ACC112 (cell line): ENCODE data around the gene RSBN1L.
A peak's percentile ranks its signal among the peaks of the same experiment; 100 is the strongest.

Experiments
- H2AFZ ChIP-seq: fragments of 200-600 bp; sonication (generic); one replicate; pipeline ENCODE4 v1.6.0; 2017; ENCODE audit warnings: antibody characterized with exemption, low read length; ENCODE audit not compliant: unreplicated experiment
- H3K27ac ChIP-seq: fragments of 200-600 bp; sonication (generic); 2 replicates; pipeline ENCODE4 v1.5.1; 2014; ENCODE audit warnings: low read depth, mild to moderate bottlenecking, antibody characterized with exemption, low read length, moderate library complexity
- H3K27me3 ChIP-seq: fragments of 200-600 bp; sonication (generic); 2 replicates; pipeline ENCODE4 v1.6.1; 2014; ENCODE audit warnings: mild to moderate bottlenecking, antibody characterized with exemption, low read length, moderate library complexity, mixed read lengths; ENCODE audit not compliant: insufficient read depth
- H3K36me3 ChIP-seq: fragments of 200-600 bp; sonication (generic); 2 replicates; pipeline ENCODE4 v1.6.1; 2016; ENCODE audit warnings: mild to moderate bottlenecking, antibody characterized with exemption, low read length, moderate library complexity, mixed read lengths; ENCODE audit not compliant: insufficient read depth
- H3K4me1 ChIP-seq: fragments of 200-600 bp; sonication (generic); one replicate; pipeline ENCODE4 v1.6.1; 2016; ENCODE audit warnings: low read length, mixed read lengths; ENCODE audit not compliant: insufficient read depth, unreplicated experiment, control insufficient read depth
- H3K4me3 ChIP-seq: fragments of 200-600 bp; sonication (generic); 2 replicates; pipeline ENCODE4 v1.5.1; 2014; ENCODE audit warnings: mild to moderate bottlenecking, low read depth, low read length
- H3K79me2 ChIP-seq: fragments of 200-600 bp; sonication (generic); one replicate; pipeline ENCODE4 v1.6.0; 2016; ENCODE audit warnings: low read length; ENCODE audit not compliant: control insufficient read depth, unreplicated experiment, insufficient read depth

Gene RSBN1L

GRCh38 chr7:77786741-77787140 lies 90.5 kb downstream of the RSBN1L start:
- Histone ChIP-seq H2AFZ (no peak overlapping the region), H3K4me3 (no peak overlapping the region), H3K27ac (no peak overlapping the region), H3K4me1 (no peaks in the 10 kb centered on the region), H3K79me2 (no peaks in the 10 kb centered on the region), H3K27me3 (no peaks in the 10 kb centered on the region), H3K36me3 (no peaks in the 10 kb centered on the region; the same call in 1 of the 2 replicates)

GRCh38 chr7:77788327-77788902 lies 92.2 kb downstream of the RSBN1L start:
- H3K27ac ChIP-seq, result no peak overlapping the region
- H3K36me3 ChIP-seq, result no peaks in the 10 kb centered on the region
- no peak overlapping the region for H2AFZ ChIP-seq

DNA sequence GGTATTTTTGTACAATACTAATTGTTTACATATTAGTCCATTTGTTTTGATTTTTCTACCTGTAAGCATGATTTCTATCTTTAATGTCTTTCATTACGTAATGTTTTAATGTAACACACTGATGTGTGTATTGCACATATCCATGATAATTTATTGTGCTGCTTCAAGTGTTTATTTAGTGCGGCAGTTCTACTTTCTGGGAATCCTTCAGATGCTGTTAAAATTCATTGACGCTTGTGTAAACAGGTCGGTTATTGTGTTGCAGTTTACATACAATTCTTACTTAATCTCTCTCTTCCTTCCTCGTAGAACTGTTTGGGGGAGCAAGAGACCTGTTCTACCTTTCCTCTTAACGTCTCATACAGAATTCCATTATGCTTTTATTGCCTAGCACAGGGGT lies 95.1 kb downstream of the RSBN1L start:
- H3K36me3 ChIP-seq, result peaks cover 7% of the 10 kb centered on the region; the same call in 1 of the 2 replicates
- H3K4me1 ChIP-seq, result peaks cover 3% of the 10 kb centered on the region
- H3K4me3 ChIP-seq, result no peak overlapping the region
- H3K27me3 ChIP-seq, result no peaks in the 10 kb centered on the region
- no peak overlapping the region for H2AFZ ChIP-seq
- H3K79me2 ChIP-seq, result peaks cover 25% of the 10 kb centered on the region
- no peak overlapping the region for H3K27ac ChIP-seq

More at GRCh38 chr7:77788327-77788902, 92.2 kb downstream of the RSBN1L start:
- H3K27me3 ChIP-seq, result no peaks in the 10 kb centered on the region
- no peak overlapping the region for H3K4me3 ChIP-seq
- H3K4me1 ChIP-seq, result no peaks in the 10 kb centered on the region
- H3K79me2 ChIP-seq, result no peaks in the 10 kb centered on the region

- Histone ChIP-seq H2AFZ (no peak overlapping the region), H3K4me1 (peaks cover 9% of the 10 kb centered on the region), H3K4me3 (no peak overlapping the region), H3K79me2 (peaks cover 31% of the 10 kb centered on the region), H3K27ac (no peak overlapping the region), H3K27me3 (no peaks in the 10 kb centered on the region), H3K36me3 (peaks cover 7% of the 10 kb centered on the region; the same call in 1 of the 2 replicates)
These were observed 95.7 kb downstream of the RSBN1L start for GRCh38 chr7:77791956-77792355.

DNA sequence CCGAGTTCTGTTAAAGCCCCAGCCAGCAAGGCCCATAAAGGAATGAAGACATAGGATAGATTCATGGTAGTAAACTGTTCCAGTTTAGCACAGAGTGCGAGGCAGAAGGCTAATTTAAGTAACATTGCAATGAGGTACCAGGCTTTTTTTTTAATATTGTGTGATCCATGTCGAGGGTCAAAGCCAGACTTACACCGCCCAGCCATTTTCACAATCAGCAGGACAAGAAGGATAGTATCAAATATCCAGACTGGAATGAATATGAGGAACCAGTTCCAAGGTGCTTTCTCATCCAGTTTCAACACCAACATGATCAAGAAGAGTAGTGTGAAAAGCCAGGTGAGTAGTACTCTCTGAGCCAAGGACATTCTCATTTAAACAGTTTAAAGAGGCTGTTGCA lies 97.7 kb downstream of the RSBN1L start:
- Histone ChIP-seq H2AFZ (no peak overlapping the region), H3K27me3 (no peaks in the 10 kb centered on the region), H3K4me3 (no peak overlapping the region), H3K79me2 (peaks cover 45% of the 10 kb centered on the region), H3K36me3 (peaks cover 7% of the 10 kb centered on the region; the same call in 1 of the 2 replicates), H3K27ac (no peak overlapping the region), H3K4me1 (peaks cover 12% of the 10 kb centered on the region)

- Histone ChIP-seq H3K4me3 (0 out of 2 replicates have a peak overlapping the region, but pooled peaks have one; percentile 90), H2AFZ (no peak overlapping the region), H3K27me3 (no peaks in the 10 kb centered on the region), H3K36me3 (peaks cover 7% of the 10 kb centered on the region; the same call in 1 of the 2 replicates), H3K79me2 (peaks cover 65% of the 10 kb centered on the region), H3K27ac (no peak overlapping the region), H3K4me1 (peaks cover 20% of the 10 kb centered on the region)
These were observed 99.8 kb downstream of the RSBN1L start for GRCh38 chr7:77796109-77796508.

- no peak overlapping the region for H3K27ac ChIP-seq
- peaks cover 20% of the 10 kb centered on the region for H3K4me1 ChIP-seq
- H3K36me3 ChIP-seq, result peaks cover 7% of the 10 kb centered on the region; the same call in 1 of the 2 replicates
- peaks cover 65% of the 10 kb centered on the region for H3K79me2 ChIP-seq
- no peak overlapping the region for H2AFZ ChIP-seq
- no peaks in the 10 kb centered on the region for H3K27me3 ChIP-seq
- peak overlapping the region; percentile 90 for H3K4me3 ChIP-seq
These were observed 100.7 kb downstream of the RSBN1L start for GRCh38 chr7:77796960-77797359.

- Histone ChIP-seq H3K4me1 (peaks cover 22% of the 10 kb centered on the region), H3K27me3 (no peaks in the 10 kb centered on the region), H3K36me3 (peaks cover 7% of the 10 kb centered on the region; the same call in 1 of the 2 replicates), H2AFZ (peak overlapping the region; percentile 66), H3K27ac (peak overlapping the region; percentile 42; the same call in 1 of the 2 replicates), H3K4me3 (peak overlapping the region; percentile 90), H3K79me2 (peaks cover 65% of the 10 kb centered on the region)
These were observed 101.6 kb downstream of the RSBN1L start for GRCh38 chr7:77797734-77798393.

DNA sequence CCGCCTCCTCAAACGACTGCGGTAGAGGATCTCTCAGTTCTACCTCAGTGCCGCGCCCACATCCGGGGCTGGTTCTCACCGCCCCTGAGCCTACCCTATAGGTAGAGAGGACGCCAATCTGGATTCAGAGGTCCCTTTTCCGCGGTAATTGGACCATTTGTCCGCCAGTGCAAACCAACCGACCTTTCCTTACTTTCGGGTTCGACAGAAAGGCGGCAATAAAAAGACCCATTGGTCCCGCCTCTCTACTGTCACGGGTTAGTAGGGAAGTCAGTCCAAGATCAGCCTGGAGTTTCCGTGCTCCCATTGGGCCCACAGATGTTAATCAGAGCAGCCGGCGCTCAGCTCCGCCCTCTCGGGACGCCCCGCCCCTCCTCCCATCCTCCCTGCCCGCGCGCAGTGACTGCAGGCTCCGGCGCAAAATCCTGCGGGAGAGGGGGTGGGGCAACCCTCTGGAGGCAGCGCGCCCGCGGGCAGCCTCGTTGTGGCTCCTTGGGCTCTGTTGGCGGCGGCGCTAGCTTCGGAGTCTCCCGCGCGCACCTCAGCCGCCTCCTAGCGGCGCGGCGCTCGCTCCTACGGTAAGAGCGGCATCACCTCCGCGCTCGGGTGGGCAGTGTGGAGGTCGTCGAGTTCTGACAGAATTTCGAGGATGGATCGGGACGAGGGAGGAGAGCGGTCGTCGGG lies 102.3 kb downstream of the RSBN1L start, which contains the start of the genes PHTF2 and TMEM60:
TSS of gene PHTF2 (plus strand) at position 380 of the 684 bp plus-strand sequence.
TSS of gene TMEM60 (minus strand) at position 41 of the 684 bp plus-strand sequence. CDS start 4,061 bp downstream, outside the sequence.
- Histone ChIP-seq H3K4me1 (peaks cover 24% of the 10 kb centered on the region), H2AFZ (peak within 1 kb of the TSS; percentile 90), H3K27me3 (no peaks in the 10 kb centered on the region)

DNA sequence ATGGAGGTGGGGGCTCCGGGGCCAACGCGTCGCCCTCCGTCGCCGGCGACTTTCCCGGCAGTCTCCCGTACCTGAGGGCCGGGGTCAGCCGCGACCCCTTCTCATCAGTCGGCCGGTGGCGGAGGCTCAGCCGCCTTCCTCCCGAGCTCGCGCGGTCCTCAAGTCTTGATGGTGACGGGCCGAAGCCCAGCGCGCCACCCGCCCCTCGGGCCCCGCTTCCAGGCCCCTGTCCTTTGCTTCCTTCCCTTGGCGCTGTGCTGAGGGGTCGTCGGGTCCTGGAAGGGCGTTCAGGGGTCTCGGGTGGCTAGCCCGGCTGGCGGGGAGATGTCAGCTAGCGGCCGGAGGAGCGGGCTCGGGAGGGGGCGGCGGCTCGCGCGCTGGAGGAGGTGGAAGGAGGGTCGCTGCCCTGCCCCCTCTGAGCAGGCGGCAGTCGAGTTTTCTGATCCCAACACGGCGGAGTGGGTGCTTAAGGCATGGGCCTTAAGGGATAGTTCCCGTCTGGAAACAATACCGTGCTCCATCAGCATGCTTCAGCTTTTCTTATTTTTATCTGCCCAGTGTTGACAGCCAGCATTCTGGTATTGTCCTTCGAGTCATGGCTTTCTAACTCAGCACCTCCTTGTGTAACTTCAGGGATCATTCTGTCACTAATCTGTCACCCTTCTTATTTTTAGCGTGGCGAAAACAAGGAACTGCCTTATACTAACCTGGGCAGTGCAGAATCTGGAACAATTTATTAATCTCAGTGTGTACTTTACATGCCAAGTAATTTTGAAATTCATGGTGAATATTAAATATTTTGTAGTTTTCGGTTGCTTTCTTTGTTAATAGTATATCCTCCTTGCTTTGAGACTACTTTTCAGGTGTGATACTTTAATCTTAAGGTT lies 103.1 kb downstream of the RSBN1L start:
- peaks cover 65% of the 10 kb centered on the region for H3K79me2 ChIP-seq
- H2AFZ ChIP-seq, result peak overlapping the region; percentile 90
- H3K4me3 ChIP-seq, result peak overlapping the region; percentile 90
- H3K4me1 ChIP-seq, result peaks cover 24% of the 10 kb centered on the region
- 0 out of 2 replicates have a peak overlapping the region, but pooled peaks have one; percentile 20 for H3K27ac ChIP-seq
- no peaks in the 10 kb centered on the region for H3K36me3 ChIP-seq
- no peaks in the 10 kb centered on the region for H3K27me3 ChIP-seq

More for the DNA sequence above, 102.3 kb downstream of the RSBN1L start, which contains the start of the genes PHTF2 and TMEM60:
- Histone ChIP-seq H3K27ac (peak within 1 kb of the TSS; percentile 42; the same call in 1 of the 2 replicates), H3K36me3 (peaks cover 7% of the 10 kb centered on the region; the same call in 1 of the 2 replicates), H3K79me2 (peaks cover 71% of the 10 kb centered on the region), H3K4me3 (peak within 1 kb of the TSS; percentile 90)
